ENCODE results near the gene SORCS3.

DNA sequence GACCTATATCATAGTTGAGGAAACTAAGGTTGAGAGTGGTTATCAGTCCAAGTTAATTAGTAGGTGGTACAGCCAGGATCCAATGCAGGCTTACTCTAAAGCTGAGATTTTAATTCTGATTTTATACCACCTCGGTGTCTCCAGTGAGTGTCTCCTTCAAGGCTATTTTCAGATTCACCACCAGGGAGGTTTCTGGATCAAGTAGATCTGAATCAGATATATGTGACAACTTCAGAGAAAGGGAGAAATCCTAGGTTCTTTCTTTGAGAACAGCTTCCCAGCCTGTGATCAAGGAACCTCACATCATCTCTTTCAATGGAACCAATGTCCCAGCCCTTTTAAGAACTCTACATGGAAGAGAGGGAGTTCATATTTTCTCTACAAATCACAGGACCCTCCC lies 429.2 kb downstream of the SORCS3 start:
- TF ChIP-seq CTCF (IDR thresholded peaks at IDR 0.05; ENCODE audit: low read length) = no peak
- no peak for TF ChIP-seq EZH2phosphoT487 (IDR thresholded peaks at IDR 0.05; ENCODE audit: low read length)
- no peak for TF ChIP-seq EZH2 (optimal IDR thresholded peaks at IDR 0.05; ENCODE audit: low read depth, low read length)

Data from MM.1S (cell line).